NCI-H1436 treated with DMSO at 0.1 percent for 48 hours (cell line): ENCODE results near the gene HACL1.

ENCODE experiments used
- DNase-seq: peaks from one replicate; lab custom pipeline; 2025; lab: John Stamatoyannopoulos, UW

The HACL1 gene

DNA sequence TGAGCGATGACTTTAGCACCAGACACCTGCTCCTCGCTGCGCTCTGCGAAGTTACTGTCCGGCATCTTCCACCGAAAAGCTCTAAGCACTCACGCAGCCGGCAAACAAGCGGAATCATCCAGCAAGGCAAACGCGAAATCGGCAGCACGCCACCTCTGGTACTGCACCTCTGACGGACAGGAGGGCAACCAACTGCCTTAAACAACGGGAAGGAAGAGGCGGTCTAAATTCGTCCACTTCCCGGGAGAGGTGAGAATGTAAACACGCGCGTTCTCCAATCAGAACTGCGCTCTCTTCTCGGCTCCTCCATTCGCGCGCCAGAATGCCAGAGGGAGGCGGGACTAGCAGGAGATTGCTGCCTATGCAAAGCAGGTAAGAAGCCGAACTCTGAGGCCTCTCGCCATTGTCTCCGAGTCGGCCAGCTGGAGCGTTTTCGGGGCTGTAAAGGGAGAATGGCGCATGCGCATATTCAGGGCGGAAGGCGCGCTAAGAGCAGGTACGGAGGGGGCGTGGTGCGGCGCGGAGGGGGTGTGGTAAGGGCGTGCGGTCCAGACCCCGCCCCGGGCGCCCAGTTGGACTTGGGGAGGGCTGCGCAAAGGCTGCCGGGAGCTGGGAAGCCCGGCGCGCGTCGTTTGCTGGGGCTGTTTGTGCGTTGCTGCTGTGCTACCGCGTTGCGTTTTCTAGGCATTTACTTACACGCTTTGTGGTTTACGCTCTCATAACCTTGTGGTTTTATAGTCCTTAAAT lies at the start of gene HACL1, which contains the start of gene BTD:
Gene HACL1 (minus strand): TSS at position 171 of the 747 bp plus-strand sequence. CDS start 106 bp downstream, at position 65.
Gene BTD (plus strand): TSS at position 347 of the 747 bp plus-strand sequence. CDS start 33,695 bp downstream, outside the sequence.
- DNase-seq: no peak

DNA sequence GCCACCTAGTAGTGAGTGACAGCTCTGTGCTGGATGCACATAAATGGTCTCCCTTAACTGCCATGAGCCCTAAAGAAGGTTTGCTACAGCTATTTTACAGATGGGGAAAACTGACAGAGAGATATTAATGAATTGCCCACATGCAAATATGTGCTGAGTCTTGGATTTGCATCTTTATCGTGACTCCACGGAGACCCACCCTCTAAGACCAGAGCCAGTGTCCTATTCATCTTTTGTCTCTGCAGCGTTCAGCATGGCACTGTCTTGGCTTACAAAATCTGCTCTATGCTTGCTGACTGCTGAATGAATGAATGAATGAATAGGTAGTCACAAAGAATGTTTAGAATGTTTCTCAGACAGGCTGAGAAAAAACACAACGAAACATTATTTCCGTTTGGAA lies 48.5 kb upstream of the HACL1 start:
- no peak for DNase-seq

DNA sequence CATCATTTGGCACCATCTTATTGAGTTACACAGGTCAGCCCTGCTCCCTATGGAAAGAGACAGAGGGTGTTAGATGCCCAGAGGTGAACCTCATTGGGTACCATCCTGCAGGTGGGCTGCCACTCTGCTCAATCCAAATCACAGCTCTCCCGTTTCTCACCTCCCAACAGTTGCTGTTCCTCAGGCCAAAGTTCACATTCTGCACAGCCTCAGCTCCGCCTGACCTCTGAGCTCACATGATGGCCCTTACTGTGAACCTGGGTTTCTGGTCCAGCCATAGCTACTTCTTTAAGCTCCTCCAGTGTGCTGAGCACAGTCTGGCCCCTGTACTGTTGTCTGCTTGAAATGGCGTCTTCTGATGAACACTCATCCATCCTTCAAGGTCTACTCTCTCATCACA lies 48.0 kb upstream of the HACL1 start:
- DNase-seq: no peak

DNA sequence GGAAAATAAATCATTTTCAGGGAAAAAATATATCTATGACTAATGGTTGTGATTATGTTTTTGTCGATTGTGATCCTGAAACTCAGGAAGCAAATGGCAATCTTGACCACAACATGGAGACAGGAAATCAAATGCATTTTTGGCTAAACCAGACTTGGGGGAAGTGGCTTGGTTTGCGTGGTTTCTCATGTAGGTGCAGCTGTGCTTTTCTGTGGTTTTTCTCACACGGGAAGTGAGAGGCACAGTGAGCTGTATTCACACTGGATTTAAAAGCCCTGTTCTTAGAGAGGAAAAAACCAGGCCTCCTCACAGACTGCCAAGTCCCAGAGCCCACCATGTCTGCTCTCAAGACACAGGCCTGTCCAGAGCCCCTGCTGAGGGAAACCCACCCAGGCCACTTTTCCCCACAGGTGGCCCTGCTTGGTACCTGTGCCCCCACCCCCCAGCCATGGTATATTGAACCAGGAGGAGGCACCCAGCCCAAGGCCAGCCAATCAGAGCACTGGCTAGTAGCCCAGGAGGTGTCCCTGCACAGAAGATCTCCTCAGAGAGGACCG lies 46.3 kb upstream of the HACL1 start:
- DNase-seq: no peak

DNA sequence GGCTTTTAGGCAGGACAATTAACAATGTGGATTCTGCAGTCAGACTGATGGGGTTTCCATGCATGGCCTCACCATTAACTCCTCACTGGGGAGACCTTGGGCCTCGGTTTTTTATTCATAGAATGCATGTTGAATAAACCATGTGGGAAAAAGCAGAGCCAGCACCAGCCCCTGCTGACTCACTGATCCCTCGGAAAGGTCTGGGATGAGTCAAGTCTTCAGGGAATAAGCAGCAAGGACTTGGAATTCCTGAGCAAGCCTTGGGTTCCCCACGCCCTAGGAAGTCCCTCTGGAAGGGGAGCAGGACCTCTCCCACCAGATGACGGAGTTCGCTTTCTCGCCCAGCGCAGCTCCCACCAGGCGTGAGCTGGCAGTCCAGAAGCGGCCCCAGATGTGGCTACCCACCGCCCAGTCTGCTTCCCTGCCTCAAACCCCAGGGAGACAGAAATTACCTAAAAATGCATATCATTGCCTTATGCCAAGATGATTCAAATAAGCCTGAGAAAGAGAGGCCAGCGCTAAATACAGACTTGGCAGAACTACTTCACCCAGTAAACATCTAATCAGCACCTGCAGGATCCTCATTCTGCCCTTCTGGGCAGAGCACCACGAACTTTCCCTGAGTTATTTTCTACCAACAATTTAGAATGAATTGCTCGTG lies 45.6 kb upstream of the HACL1 start:
- DNase-seq: no peak

DNA sequence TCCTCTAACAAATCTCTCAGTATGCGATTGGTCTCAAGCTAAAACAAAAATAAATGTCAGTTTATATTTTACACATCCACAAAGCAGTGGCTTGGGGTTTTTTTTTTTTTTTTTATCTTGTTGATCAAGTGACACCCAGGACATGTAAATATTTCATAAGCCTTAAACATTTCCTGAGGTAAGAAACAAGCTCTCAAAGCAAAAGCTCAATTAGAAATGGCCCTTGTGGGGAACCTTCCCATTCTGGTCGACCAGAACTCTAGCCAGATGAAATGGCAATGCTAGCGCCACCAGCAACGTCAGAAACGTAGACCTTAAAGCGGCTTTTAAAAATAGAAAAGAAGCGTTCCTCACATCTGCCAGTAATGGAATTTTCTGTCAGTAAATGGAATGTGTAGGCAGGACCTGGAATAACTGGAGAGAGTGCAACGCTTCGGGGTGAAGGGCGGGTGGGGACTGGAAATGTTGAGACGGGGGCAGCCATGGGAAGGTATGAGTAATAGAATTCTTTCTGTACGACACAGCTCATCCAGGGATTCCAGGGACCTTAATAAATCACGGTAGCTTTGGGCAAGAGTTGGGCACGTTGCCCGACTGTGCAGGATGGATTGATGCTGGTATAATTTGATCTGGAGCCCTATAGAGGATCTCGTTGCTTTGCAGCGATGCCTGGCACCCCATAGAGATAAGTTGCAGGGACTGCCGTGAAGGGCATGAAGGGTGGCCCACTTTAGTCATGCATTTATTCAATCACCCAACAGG lies 44.6 kb upstream of the HACL1 start:
- DNase-seq: no peak

DNA sequence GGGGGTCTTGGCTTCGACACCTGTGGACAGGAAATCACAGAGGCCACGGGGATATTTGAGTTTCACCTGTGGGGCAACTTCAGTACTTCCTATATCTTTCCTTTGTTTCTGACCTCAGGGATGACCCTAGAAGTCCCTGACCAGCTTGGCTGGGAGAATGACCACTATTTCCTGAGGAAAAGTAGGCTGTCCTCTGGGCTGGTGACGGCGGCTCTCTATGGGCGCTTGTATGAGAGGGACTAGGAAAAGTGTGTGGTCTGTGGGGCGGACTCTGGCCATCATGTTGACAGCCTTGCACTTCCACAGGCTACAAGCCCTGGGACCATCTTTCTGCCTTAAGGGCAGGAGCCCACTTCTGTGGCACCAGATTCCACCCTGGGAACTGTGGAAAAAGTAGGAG lies 43.9 kb upstream of the HACL1 start:
- DNase-seq: no peak

DNA sequence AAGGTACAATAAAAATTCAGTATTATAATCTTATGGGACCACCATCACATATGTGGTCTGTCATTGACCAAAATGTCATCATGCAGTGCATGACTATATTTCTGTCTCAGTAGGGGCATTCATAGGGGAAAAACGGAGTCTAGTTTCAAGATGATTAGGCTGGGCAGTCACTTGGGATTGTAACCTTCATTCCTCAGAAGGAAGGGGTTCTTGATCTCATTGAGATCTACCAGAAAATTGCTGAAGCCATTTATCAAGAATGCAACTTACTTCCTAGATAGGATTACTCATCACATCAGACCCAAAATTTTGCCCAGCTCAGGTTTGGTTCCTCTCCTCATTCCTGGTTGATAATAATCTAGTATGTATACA lies 37.5 kb upstream of the HACL1 start:
- no peak for DNase-seq

DNA sequence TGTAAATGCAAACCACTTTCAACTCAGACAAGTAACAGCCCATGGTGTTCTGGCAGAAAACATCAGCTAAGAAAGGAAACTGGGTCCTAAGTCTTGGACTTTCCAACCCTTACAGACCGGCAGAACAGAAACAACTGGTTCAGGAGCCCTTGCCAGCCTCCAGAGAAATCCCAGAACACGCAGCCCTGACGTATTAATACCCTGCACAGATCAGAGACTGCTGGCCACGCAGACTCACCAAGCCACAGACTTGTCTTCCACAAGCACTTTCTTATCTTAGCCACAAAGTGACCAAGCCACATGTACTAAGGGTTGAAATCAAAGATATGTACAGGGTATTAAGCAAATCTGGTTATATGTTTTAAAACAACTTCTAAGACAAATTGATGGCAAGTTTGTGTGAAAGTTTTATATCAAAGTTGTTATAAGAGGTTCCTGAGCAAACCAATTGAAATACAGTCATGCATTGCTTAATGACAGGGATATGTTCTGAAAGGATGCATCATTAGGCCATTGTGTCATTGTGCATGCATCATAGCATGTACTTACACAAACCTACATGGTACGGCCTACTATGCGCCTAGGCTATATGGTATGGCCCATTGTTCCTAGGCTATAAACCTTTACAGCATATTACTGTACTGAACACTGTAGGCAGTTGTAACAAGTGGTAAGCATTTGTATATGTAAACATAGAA lies 37.0 kb upstream of the HACL1 start:
- no peak for DNase-seq

DNA sequence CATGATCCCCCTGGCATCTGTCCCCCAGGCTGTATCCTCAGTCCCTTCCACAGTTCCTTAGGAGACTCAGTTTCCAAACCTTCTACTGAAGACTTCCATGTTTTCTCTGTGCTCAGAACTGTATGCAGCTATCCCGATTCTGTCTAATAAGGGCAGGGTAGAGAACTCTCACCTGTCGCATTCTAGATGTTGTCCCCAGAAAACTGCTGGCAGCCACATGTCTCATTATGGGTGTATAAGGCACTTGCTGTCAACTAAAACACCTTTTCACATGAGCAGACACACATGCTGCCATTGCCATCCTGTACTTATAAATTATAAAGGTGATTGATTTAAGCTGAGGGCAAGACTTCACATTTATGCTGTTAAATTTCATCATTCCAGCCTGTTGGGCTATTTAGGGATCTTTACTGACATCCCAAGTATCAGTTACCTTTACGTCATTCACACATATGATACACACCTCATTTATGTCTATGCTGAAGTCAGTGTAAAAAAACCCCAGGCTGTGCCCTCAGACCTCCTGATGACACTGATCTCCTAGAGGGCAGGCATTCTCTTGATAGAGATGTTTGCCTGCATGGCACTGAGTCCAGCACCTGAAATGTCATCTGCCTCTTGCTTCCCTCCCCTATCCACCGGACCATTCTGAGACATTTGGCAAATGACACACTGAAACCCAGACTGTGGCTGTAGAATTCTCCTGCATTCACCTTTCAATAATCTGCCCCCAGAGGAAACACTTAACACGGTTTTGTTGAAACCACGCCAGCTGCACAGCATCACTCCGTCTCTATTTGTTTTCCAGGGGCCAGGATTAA lies 36.0 kb upstream of the HACL1 start:
- no peak for DNase-seq

DNA sequence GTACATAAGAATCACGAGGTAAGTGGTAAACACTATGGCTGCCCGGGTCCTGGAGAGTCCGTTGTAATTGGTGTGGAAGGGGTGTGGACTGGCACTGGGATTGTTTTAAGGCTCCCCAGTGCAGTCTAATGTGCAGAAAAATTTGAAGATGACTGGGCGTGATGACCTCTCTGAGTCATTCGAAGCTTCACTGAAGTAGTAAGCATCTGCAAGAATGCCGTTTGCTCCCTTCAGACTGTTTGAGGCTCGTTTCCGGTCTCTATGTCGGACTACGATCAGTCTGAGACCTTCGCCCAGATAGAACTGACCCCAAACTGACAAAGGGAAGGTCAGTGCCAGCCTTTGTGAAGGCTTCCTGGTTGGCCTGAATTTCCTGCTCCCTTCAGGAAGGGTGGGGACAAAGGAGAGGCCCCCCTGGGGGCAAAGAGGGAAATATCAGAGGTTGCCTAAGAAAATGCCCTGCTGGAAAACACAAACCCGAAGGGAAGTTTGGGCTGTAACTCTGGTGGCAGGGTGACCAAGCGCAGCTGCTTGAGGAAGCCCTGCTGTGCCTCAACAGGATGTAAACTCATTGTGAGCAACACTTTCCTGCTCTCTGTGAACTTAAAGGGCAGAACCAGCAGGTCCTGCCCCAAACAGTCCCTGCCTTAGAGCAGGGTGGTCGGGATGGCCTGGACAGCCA lies 34.8 kb upstream of the HACL1 start:
- no peak for DNase-seq

DNA sequence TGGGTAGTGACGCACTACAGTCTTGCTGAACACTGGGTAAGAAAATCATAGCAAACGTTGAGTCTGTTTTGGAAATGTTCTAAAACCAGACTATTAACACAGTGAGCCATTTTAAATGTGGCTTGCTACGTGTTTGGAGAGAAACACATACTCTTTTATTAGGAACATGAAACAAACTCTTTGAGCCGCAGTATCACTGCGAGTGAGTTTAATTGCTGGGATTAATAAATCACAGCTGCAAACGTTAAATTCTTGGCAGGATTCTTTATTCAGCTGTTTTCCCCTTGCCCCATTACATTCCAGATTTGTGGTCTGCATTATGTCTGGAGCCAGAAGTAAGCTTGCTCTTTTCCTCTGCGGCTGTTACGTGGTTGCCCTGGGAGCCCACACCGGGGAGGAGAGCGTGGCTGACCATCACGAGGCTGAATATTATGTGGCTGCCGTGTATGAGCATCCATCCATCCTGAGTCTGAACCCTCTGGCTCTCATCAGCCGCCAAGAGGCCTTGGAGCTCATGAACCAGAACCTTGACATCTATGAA lies 33.8 kb upstream of the HACL1 start:
- no peak for DNase-seq

DNA sequence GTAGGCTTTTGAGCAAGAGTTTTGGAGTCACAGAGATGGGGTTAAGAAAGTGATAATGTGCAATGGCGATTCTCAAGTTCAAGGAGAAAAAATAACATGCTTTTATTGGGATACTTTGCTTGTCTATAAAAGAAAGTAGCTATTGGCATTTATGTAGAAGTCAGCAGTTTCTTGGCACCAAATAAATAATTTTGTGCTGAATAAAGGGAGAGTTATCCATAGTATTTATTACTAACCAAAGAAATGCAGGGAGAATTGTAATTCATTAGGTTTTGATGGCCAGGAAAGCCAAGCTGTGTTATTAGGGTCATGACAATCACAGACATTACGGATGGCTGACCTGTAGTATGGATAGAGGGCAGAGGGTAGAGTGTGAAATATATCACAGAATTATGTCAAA lies 33.3 kb upstream of the HACL1 start:
- no peak for DNase-seq

DNA sequence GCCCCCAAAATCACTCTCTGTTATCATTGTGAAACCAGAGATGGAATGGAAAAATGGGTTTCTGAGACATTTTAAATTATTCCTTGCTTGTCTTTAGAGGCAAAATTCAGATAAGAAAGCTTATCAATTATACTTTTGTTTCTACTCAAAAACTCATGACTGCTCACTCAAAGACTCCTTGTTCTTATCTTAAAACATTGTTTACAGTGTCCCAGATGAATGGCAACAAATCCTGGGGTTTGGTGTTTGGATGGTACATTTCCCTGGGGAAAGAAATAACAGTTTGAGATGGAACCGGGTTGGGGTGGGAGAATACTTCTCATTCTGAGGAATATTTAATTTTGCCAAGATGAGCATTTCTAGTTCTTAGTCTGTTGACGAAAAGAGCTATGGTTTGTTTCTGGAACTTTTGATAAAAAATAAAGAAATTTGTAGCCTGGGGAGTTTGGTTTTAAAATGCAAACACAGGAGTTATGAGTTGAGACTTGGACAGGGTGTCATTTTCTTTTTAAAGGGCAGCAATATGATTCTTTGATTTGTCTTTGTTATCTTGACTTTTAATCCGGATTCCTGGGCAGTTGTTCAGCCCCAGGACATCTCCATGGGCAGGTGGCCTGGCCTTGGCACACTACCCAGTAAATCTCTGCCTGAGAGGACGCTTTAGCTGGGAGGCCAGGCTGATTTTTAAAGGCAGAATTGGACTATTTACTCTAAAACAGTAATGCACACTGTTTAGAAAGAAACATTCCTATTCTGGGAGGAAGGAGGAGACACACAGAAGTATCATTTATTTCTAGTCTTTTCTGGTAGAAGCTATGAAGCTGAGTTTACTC lies 32.6 kb upstream of the HACL1 start:
- DNase-seq: no peak

DNA sequence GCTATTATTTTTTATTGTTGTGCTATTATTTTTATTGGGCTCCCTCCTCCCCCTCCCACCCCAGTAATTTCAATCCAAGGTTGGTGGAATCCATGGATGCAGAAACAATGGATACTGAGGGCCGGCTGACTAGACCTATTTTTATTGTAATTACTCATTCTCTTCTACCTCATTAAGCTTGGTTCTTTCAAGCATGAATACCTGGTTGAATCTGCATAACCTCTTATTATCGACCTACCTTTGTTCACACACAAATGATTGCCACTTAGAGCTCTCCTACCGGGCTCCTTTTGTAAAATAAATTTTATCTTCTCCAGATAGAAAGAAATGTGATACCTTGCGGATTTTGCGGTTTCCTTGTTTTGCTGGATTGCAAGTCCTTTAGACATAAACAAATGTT lies 31.8 kb upstream of the HACL1 start:
- DNase-seq: no peak

DNA sequence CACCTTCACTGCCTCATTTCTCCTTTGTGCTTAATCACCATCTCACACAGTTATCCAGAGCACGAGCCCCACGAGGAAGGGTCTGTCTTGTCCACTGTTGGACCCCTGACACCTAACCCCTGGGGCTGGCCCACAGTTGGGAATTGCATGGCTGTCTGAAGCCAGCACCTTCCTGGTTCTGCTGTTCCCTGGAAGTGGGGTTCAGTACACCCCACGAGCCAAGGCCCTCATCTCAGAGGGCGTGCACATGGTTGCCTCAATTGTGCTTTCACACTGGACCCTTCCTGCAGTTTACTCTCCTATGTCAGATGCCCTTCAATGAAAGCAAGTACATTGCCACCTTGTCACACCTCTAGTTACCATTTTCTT lies 30.8 kb upstream of the HACL1 start:
- no peak for DNase-seq

DNA sequence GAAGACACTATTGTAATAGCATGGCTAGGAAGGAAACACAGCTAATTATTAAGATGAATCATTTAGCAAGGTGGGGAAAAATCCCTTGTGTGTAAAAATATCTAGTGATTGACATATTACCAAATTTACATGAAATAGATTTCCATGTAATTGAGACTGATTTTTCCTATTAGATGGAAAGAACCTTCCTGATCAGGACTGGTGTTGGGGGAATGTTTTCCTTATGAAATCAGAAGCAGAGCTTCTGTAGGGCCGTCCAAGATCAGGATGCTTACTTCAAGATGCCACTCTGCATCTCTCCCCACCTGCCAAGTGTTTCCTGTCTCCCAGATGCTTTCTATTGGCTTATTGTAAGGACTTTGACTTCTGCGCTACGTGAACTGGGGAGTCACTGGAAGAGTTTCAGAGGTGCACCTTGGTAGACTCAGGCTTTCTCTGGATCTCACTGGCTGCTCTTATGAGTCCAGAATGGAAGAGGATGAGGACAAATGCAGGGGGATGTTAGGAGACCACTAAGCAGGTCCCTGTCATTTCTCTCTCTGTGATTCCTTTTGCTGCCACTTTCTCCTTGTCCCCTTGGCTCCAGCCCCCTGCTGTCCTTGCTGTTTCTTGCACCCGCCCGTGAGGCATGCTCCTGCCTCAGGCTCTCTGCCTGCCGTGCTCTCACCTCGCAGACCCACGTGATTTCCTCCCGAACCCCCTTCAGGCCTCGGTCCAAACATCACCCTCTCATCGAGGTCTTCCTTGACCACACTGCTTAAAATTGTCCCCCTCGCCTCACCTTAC lies 30.2 kb upstream of the HACL1 start:
- no peak for DNase-seq

DNA sequence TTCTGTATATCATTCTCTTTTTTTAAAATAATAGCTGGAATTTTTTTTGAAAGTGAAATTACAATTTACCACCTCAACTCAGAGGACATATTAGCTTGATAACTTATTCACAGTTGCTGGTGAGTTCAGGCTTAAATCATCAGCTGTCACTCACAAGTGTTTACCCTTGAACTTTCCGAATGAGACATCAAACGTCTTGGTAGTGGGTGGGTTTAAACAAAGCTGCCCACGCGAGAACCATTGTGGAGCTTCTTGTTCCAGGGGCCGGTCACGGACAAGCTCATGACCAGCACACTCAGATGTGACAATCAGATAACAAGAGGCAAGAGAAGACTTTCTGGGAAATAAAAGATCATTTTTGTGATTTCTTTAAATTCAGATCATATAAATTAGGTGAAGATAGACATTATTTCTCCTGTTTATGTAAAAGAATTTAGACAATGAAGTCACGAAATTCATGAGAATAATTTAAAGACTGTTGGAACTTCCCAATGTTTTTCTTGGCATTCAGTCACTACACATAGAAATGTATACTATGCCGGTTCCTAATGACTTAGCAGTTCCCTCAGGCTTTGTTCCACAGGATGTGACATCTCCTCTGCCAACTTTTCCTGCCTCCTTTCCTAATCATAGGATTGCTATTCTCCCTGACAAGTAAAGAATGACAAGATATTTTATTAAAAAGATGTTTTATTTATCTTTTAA lies 29.4 kb upstream of the HACL1 start:
- DNase-seq: no peak
